Glutamatergic neuron (in vitro differentiated cells): ENCODE data around the gene SIK3. TPM values are rescaled to one million over a fixed set of nuclear protein-coding genes. Genes with fewer than 3 reads are reported as not detected.

Experiments
- DNase-seq: peaks from one replicate; pipeline ENCODE4 v3.0.0; 2022
- H3K27ac Mint-ChIP-seq: one replicate; pipeline ENCODE4 v1.8.0; 2020; ENCODE audit warnings: mild to moderate bottlenecking, mixed read lengths, inconsistent platforms; ENCODE audit not compliant: unreplicated experiment
- H3K27me3 Mint-ChIP-seq: one replicate; pipeline ENCODE4 v1.8.0; 2020; ENCODE audit warnings: mild to moderate bottlenecking, moderate library complexity, mixed read lengths, inconsistent platforms; ENCODE audit not compliant: unreplicated experiment
- H3K36me3 Mint-ChIP-seq: one replicate; pipeline ENCODE4 v1.8.0; 2020; ENCODE audit warnings: mild to moderate bottlenecking, mixed read lengths, inconsistent platforms; ENCODE audit not compliant: unreplicated experiment
- H3K4me1 Mint-ChIP-seq: one replicate; pipeline ENCODE4 v1.8.0; 2020; ENCODE audit warnings: mild to moderate bottlenecking, low read depth, mixed read lengths, inconsistent platforms; ENCODE audit not compliant: unreplicated experiment
- H3K4me3 Mint-ChIP-seq: one replicate; pipeline ENCODE4 v1.8.0; 2020; ENCODE audit warnings: mild to moderate bottlenecking, mixed read lengths, inconsistent platforms; ENCODE audit not compliant: unreplicated experiment
- H3K9me3 Mint-ChIP-seq: one replicate; pipeline ENCODE4 v1.8.0; 2020; ENCODE audit warnings: mild to moderate bottlenecking, moderate library complexity, mixed read lengths, inconsistent platforms; ENCODE audit not compliant: unreplicated experiment
- total RNA-seq: library from RNA; stranded (reverse); fragmentation: NEBNext Ultra II Directional; extraction: Animal tissue kit (Norgen Biotek cat#: 25700); gene quantifications from one replicate; pipeline ENCODE4 v1.2.1, GENCODE V29; 2021; ENCODE audit not compliant: unreplicated experiment
- TF ChIP-seq, protein P1 (sequence below): fragments of 200-600 bp; sonication (generic); IDR thresholded peaks from one replicate; pipeline ENCODE4 v1.5.0; 2021; ENCODE audit not compliant: partially characterized antibody, unreplicated experiment

Gene SIK3
- total RNA-seq, 1 donor from 2014 or later, result 22.2 TPM

DNA sequence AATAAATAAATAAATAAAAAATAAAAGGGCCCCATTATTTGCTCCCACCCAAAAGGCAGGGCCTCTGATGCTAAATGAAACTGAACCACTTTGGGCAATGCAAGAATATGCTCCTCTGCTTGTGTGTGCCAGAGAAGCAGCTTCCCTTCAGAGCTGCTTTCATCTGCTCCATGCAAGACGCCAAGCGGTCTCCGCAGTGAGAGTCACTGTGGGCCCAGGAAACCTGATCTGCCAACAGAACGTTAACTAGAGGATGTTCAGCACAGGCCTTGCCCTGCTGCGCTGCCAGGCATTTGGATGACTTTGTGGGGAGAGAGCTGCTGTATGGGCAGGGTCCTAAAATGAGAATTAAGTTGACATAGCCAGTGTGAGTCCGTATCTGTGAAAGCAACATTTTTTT, 217.1 kb downstream of the SIK3 start:
- Mint-ChIP-seq H3K9me3 (no peaks in the 10 kb centered on the region), H3K4me1 (no peaks in the 10 kb centered on the region), H3K27me3 (no peaks in the 10 kb centered on the region), H3K4me3 (no peak overlapping the region), H3K27ac (no peak overlapping the region), H3K36me3 (no peaks in the 10 kb centered on the region)
- DNase-seq, result peak; percentile 21
- TF ChIP-seq, protein P1, sequence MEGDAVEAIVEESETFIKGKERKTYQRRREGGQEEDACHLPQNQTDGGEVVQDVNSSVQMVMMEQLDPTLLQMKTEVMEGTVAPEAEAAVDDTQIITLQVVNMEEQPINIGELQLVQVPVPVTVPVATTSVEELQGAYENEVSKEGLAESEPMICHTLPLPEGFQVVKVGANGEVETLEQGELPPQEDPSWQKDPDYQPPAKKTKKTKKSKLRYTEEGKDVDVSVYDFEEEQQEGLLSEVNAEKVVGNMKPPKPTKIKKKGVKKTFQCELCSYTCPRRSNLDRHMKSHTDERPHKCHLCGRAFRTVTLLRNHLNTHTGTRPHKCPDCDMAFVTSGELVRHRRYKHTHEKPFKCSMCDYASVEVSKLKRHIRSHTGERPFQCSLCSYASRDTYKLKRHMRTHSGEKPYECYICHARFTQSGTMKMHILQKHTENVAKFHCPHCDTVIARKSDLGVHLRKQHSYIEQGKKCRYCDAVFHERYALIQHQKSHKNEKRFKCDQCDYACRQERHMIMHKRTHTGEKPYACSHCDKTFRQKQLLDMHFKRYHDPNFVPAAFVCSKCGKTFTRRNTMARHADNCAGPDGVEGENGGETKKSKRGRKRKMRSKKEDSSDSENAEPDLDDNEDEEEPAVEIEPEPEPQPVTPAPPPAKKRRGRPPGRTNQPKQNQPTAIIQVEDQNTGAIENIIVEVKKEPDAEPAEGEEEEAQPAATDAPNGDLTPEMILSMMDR, result no peak

DNA sequence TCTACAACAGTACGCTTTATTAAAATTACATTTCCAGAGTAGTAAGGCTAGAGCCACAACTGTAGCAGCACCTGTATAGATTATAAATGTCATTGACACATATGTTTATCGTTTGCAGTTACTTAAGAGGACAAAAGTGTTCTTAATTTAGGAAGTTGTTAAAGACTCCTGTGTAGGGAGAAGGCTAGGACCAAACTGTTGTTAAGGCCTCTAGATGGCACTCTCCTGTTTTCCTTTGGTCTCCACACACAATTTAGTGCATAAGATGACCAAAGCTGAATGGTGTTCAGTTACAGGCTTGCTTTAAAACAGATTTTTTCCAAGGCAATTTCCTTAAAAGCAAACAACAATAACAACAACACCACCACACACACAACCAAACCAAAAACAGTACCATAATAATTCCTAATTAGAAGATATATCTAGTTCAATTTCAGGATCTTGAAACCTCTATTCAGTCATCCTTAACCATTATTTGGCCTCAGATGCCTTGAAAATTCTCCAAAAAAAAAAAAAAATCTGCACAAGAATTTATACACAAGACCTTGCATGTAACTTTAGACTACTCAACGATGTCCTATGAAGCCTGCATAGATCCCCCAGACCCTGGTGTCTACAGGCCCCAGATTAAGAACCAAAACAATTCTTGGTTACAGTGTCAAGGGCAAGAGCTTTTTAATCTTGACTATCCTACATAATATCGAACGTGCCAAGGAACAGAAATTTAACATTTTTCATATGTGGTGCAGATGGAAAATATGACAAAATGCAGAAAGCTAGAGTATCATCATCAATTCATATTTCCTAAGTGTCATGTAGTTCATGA, 218.2 kb downstream of the SIK3 start:
- no peak overlapping the region for H3K27ac Mint-ChIP-seq
- TF ChIP-seq, protein P1, result peak; percentile 26
- H3K4me1 Mint-ChIP-seq, result no peaks in the 10 kb centered on the region
- H3K4me3 Mint-ChIP-seq, result no peak overlapping the region
- no peaks in the 10 kb centered on the region for H3K36me3 Mint-ChIP-seq
- no peak for DNase-seq
- H3K9me3 Mint-ChIP-seq, result no peaks in the 10 kb centered on the region
- H3K27me3 Mint-ChIP-seq, result no peaks in the 10 kb centered on the region

DNA sequence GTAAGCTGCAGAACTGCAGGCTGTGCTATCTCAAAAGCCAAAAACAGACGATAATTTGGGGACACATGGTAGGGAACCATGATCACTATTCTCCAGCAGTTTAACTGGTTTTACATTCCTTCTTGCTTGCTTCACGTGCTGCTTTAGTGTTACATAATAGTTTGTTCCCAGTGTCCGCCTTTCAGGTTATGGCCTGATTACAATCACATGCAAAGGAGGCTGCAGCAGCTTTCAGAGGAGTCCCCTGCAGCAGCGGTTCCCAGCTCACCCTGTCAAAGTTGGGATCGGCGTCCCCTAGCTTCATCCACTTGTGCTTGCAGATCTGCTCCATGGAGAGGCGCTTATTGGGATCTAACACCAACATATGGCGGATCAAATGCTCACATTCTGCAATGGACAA, 221.6 kb downstream of the SIK3 start:
- H3K9me3 Mint-ChIP-seq, result peaks cover 1% of the 10 kb centered on the region
- DNase-seq, result no peak
- no peak overlapping the region for H3K27ac Mint-ChIP-seq
- H3K27me3 Mint-ChIP-seq, result no peaks in the 10 kb centered on the region
- H3K4me3 Mint-ChIP-seq, result no peak overlapping the region
- no peaks in the 10 kb centered on the region for H3K36me3 Mint-ChIP-seq
- H3K4me1 Mint-ChIP-seq, result no peaks in the 10 kb centered on the region
- TF ChIP-seq, protein P1, result no peak

DNA sequence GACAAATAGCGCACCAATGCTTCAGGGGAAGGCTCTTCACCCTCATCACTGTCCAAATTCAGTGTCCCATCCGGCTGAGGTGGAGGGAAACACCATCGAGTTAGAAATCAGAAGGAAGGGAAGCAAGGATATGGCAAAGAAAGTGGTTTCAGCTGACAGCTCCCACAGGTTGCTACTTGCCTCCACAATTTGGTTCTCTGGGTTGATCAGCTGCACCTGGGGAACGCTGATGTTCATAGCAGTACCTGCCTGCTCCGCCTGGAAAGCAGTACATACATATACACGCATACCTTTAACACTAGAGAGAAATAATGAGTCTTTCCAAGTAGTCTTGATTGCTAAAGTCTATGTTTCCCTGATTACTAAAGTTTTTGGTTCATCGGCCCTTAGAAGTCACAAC, 223.0 kb downstream of the SIK3 start:
- no peak for DNase-seq
- Mint-ChIP-seq H3K27ac (no peak overlapping the region), H3K4me3 (no peak overlapping the region), H3K36me3 (no peaks in the 10 kb centered on the region), H3K27me3 (no peaks in the 10 kb centered on the region), H3K9me3 (peaks cover 1% of the 10 kb centered on the region), H3K4me1 (no peaks in the 10 kb centered on the region)
- TF ChIP-seq, protein P1, result no peak

DNA sequence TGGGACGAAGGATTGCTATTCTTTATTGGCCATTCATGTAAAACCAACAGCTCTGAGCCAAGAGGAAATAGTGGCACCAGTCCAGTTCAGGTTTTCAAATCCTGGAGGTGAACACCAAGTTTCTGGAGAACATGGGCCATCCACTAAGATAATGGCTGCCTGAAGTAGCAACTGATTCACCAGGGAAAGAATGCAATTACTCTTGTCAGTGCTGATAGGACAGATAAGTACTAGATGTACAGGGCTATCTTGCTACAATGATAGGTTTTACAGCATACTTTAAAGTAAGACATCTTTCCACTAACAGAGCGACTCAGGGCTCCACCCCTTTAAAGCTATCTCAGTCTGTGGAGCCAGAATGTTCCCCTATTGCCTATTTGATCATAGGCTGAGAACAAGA, 224.0 kb downstream of the SIK3 start:
- H3K27ac Mint-ChIP-seq, result no peak overlapping the region
- H3K9me3 Mint-ChIP-seq, result peaks cover 1% of the 10 kb centered on the region
- TF ChIP-seq, protein P1, result no peak
- no peak for DNase-seq
- no peaks in the 10 kb centered on the region for H3K36me3 Mint-ChIP-seq
- H3K27me3 Mint-ChIP-seq, result no peaks in the 10 kb centered on the region
- H3K4me1 Mint-ChIP-seq, result no peaks in the 10 kb centered on the region
- H3K4me3 Mint-ChIP-seq, result no peak overlapping the region
